ENCODE data around the gene TNFSF13.

DNA sequence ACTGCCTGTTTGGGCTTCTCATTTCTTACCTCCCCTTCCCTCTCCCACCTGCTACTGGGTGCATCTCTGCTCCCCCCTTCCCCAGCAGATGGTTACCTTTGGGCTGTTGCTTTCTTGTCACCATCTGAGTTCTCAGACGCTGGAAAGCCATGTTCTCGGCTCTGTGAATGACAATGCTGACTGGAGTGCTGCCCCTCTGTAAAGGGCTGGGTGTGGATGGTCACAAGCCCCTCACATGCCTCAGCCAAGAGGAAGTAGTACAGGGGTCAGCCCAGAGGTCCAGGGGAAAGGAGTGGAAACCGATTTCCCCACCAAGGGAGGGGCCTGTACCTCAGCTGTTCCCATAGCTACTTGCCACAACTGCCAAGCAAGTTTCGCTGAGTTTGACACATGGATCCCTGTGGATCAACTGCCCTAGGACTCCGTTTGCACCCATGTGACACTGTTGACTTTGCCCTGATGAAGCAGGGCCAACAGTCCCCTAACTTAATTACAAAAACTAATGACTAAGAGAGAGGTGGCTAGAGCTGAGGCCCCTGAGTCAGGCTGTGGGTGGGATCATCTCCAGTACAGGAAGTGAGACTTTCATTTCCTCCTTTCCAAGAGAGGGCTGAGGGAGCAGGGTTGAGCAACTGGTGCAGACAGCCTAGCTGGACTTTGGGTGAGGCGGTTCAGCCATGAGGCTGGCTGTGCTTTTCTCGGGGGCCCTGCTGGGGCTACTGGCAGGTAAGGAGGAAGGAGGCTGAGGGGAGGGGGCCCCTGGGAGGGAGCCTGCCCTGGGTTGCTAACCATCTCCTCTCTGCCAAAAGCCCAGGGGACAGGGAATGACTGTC is 20.7 kb downstream of the TNFSF13 start, which contains the start of gene CD68:
- TF ChIP-seq, protein P1, sequence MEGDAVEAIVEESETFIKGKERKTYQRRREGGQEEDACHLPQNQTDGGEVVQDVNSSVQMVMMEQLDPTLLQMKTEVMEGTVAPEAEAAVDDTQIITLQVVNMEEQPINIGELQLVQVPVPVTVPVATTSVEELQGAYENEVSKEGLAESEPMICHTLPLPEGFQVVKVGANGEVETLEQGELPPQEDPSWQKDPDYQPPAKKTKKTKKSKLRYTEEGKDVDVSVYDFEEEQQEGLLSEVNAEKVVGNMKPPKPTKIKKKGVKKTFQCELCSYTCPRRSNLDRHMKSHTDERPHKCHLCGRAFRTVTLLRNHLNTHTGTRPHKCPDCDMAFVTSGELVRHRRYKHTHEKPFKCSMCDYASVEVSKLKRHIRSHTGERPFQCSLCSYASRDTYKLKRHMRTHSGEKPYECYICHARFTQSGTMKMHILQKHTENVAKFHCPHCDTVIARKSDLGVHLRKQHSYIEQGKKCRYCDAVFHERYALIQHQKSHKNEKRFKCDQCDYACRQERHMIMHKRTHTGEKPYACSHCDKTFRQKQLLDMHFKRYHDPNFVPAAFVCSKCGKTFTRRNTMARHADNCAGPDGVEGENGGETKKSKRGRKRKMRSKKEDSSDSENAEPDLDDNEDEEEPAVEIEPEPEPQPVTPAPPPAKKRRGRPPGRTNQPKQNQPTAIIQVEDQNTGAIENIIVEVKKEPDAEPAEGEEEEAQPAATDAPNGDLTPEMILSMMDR (IDR thresholded peaks at IDR 0.05), result no peak
- TF ChIP-seq POLR2A (IDR thresholded peaks at IDR 0.05), result peak in 2 of 3 donors; percentile 67 to 76
